Stimulated activated CD8-positive, alpha-beta memory T cell treated with anti-CD3 and anti-CD28 coated beads, Interleukin-7, amount 100 ng/mL, for 1 hour (primary cell): ENCODE results near the gene CPA4.

Experiments
- DNase-seq, 2 donors: peaks; one replicate each; pipeline ENCODE4 v3.0.0-alpha.2; 2020; ENCODE audit warnings: low read depth in 2 of 2

The CPA4 gene

GRCh38 chr7:130275826-130276297, 17.1 kb upstream of the CPA4 start:
- DNase-seq, result no peak

- DNase-seq, result no peak
Measured at GRCh38 chr7:130276796-130277762, 15.9 kb upstream of the CPA4 start.

- DNase-seq, result no peak
Measured at GRCh38 chr7:130277763-130278643, 15.0 kb upstream of the CPA4 start.

GRCh38 chr7:130278860-130279259, 14.1 kb upstream of the CPA4 start:
- no peak for DNase-seq

GRCh38 chr7:130279286-130279685, 13.7 kb upstream of the CPA4 start:
- DNase-seq, result no peak

- DNase-seq, result no peak
Measured at GRCh38 chr7:130279906-130280305, 13.1 kb upstream of the CPA4 start.

GRCh38 chr7:130281260-130281659, 11.7 kb upstream of the CPA4 start:
- DNase-seq, result no peak

GRCh38 chr7:130286881-130287280, 6.1 kb upstream of the CPA4 start:
- DNase-seq, result no peak

- DNase-seq, result no peak
Measured at GRCh38 chr7:130288168-130288567, 4.8 kb upstream of the CPA4 start.

GRCh38 chr7:130288829-130289228, 4.1 kb upstream of the CPA4 start:
- DNase-seq, result no peak

GRCh38 chr7:130289478-130289877, 3.5 kb upstream of the CPA4 start:
- DNase-seq, result no peak

GRCh38 chr7:130290745-130291144, 2.2 kb upstream of the CPA4 start:
- no peak for DNase-seq

GRCh38 chr7:130293521-130293920, 560 bp downstream of the CPA4 start:
- no peak for DNase-seq

GRCh38 chr7:130294314-130294713, 1.4 kb downstream of the CPA4 start:
- DNase-seq, result no peak

GRCh38 chr7:130296221-130296951, 3.4 kb downstream of the CPA4 start:
- no peak for DNase-seq

GRCh38 chr7:130297628-130298543, 4.9 kb downstream of the CPA4 start:
- DNase-seq, result no peak

GRCh38 chr7:130298544-130299326, 5.8 kb downstream of the CPA4 start:
- DNase-seq, result no peak

- DNase-seq, result no peak
Measured at GRCh38 chr7:130299866-130300265, 6.9 kb downstream of the CPA4 start.

GRCh38 chr7:130301501-130302020, 8.6 kb downstream of the CPA4 start:
- no peak for DNase-seq

- DNase-seq, result no peak
Measured at GRCh38 chr7:130302649-130303048, 9.7 kb downstream of the CPA4 start.
